Smooth muscle cell of the brain vasculature (primary cell): ENCODE measurements around the gene MRTFB.

Source experiments
- DNase-seq: peaks from one replicate; pipeline ENCODE4 v3.0.0-alpha.2; 2012; ENCODE audit warnings: low read depth, low spot score

MRTFB gene

GRCh38 chr16:14186007-14186794 lies 115.1 kb downstream of the MRTFB start:
- DNase-seq: peak; percentile 23

- DNase-seq: no peak
Observed at GRCh38 chr16:14186795-14187221, 115.7 kb downstream of the MRTFB start.

- DNase-seq: no peak
Observed at GRCh38 chr16:14187517-14188338, 116.6 kb downstream of the MRTFB start.

- DNase-seq: no peak
Observed at GRCh38 chr16:14193316-14193871, 122.3 kb downstream of the MRTFB start.

- DNase-seq: no peak
Observed at GRCh38 chr16:14194721-14195120, 123.6 kb downstream of the MRTFB start.

- DNase-seq: no peak
Observed at GRCh38 chr16:14196011-14196410, 124.9 kb downstream of the MRTFB start.

- DNase-seq: no peak
Observed at GRCh38 chr16:14196539-14196938, 125.4 kb downstream of the MRTFB start.

- no peak for DNase-seq
Observed at GRCh38 chr16:14198012-14198411, 126.9 kb downstream of the MRTFB start.

GRCh38 chr16:14198572-14198971 lies 127.5 kb downstream of the MRTFB start:
- DNase-seq: no peak

GRCh38 chr16:14199199-14199598 lies 128.1 kb downstream of the MRTFB start:
- no peak for DNase-seq

GRCh38 chr16:14199624-14200023 lies 128.5 kb downstream of the MRTFB start:
- no peak for DNase-seq

GRCh38 chr16:14202095-14202494 lies 131.0 kb downstream of the MRTFB start:
- DNase-seq: no peak

GRCh38 chr16:14202697-14203096 lies 131.6 kb downstream of the MRTFB start:
- DNase-seq: no peak

- DNase-seq: no peak
Observed at GRCh38 chr16:14203166-14203565, 132.0 kb downstream of the MRTFB start.

- no peak for DNase-seq
Observed at GRCh38 chr16:14205666-14206065, 134.5 kb downstream of the MRTFB start.

GRCh38 chr16:14211856-14212543 lies 140.9 kb downstream of the MRTFB start:
- DNase-seq: no peak

- no peak for DNase-seq
Observed at GRCh38 chr16:14215941-14216340, 144.8 kb downstream of the MRTFB start.

GRCh38 chr16:14219983-14220382 lies 148.9 kb downstream of the MRTFB start:
- no peak for DNase-seq

GRCh38 chr16:14223632-14224031 lies 152.5 kb downstream of the MRTFB start:
- no peak for DNase-seq

GRCh38 chr16:14225457-14225856 lies 154.3 kb downstream of the MRTFB start:
- DNase-seq: no peak

GRCh38 chr16:14232106-14232864 lies 161.2 kb downstream of the MRTFB start:
- no peak for DNase-seq
